ENCODE results near the gene LGALS14.

LGALS14 gene

DNA sequence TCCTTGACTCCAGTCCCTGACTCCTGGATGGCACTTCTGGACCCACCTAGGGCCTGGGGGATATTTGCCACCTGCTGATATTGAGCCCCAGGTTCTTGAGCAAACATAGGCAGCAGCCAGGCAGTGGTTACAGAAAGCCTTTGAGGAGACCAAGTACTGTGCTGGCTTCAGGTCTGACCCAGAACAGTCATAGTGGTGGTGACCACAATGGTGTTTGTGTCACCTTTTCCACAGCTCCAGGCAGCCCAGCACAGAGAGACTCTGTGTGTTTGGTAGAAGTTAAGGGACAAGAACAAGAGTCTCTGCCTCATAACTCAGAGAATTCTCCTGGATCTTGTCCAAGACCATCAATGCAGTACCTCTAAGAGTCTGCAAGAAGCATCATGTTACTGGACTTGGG lies 48.1 kb downstream of the LGALS14 start:
- no peak for FAIRE-seq

DNA sequence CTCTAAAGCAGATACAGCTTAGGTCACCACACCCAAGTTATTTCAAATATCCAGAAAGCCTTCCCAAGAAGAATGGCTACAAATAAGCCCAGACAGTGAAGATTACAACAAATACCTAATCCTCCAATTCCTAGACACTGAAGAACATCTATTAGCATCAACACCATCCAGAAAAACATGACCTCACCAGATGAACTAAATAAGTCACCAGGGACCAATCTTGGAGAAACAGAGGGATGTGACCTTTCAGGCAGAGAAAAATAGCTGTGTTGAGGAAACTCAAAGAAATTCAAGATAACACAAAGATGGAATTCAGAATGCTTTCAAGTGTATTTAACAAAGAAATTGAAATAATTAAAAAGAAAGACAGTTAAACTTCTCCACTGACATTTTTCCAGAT lies 48.5 kb downstream of the LGALS14 start:
- no peak for FAIRE-seq

DNA sequence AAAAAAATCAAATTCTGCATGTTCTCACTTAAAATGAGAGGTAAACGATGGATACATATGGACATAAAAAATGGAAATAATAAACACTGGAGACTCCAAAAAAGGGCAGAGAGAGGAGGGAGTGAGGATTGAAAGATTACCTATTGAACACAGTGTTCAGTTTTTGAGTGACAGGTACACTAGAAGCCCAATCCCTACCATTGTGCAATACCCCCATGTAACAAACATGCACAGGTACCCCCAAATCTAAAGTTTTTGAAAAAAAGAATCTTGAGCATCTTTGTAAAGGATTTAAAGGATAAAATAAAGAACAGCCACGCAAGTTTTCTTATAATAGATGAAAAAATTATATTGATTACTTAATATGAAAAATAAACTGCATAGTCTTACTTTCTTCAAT lies 50.3 kb downstream of the LGALS14 start:
- no peak for FAIRE-seq

DNA sequence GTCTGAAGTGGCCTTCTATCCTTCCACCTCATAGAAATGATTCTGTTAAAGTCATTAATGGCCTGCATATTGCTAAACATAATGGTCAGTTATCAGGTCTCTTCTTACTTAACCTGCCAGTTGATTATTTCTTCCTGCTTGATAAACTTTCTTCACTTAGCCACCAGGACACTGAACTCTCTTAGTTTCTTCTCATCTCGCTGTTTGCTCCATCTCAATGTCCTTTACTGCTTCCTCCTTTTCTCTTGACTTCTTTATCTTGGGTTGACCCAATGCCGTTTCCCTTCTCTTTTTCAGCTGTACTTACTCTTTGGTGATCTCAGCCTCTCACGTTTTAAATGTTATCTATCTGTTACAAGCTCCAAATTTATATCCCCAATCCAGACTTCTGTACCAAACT lies 50.7 kb downstream of the LGALS14 start:
- FAIRE-seq = no peak

Measured in G401.6 (cell line).